ENCODE results near the gene AP5Z1.
A peak's percentile ranks its signal among the peaks of the same experiment; 100 is the strongest.

Gene AP5Z1

DNA sequence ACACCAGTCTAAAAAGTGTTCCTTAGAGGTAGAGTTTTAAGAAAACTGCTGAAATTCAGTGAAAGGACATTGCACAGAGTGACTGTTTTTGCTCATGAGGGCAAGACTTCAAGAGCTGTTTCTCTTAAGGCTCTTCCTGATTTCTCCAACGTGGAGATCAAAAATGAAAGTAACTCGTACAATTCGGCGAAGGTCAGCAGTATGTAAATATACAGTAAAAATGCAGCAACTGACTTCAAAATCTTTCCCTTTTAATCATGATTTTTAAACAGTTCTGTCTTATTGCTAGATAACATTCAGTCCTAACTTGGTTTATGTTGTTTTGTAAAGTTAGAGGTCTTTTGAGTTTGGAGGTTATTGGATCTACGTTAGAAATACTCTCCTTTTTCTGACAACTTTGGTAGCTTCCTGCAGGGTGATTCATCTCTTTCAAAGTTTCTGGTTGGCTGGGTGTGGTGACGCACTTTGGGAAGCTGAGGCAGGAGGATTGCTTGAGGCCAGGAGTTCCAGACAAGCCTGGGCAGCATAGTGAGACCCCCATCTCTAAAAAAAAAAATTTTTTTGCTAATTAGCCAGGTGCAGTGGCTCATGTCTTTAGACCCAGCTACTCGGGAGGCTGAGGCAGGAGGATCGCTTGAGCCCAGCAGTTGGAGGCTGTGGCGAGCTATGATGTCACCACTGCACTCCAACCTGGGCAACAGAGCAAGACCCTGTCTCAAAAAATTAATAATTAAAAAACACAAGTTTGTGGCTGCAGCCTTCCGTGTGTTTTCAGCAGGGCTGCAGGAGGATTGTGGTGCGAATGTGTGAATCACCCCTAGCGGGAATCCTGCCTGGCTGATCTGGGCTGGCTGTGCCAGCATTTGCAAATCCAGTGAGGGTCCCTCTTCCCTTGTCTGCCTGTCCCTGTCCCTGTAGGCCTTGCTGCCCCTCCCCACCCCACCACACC is 29.2 kb upstream of the AP5Z1 start:
- DNase-seq (ENCODE audit: low spot score): peak; percentile 45

DNA sequence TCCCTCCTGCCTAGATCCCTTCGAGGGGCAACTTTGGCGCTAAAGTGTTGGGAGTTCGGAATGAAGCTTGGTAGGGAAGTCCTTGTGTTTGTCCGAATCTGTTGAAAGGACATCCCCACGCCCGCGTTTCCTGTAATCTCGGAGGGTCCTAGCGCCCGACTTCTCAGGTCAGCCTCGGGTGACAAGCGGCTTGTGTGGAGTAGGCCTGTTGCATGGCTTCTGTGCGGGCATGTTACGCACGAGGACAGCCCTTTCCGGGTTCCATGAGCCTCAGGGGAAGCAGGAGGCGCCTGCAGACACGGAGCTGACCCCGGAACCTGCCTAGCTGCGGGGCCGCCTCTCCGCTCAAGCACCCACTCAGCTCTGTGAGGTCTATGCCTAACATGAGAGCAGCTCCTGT is 28.4 kb upstream of the AP5Z1 start:
- no peak for DNase-seq (ENCODE audit: low spot score)

DNA sequence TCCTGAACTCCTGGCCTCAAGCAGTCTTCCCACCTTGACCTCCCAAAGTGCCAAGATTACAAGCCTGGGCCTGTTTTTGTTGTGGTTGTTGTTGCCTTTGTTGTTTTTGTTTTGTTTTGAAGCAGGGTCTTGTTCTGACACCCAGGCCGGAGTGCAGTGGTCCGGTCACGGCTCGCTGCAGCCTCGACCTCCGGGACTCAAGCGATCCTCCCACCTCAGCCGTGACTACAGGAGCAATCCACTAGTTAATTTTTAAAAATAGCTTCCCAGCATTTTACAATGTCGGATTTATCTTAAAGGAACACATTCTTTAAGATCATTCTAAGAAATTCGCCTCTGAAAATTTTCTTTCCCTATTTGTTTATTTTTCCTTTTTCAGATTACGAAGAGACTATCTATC is 27.7 kb upstream of the AP5Z1 start:
- no peak for DNase-seq (ENCODE audit: low spot score)

DNA sequence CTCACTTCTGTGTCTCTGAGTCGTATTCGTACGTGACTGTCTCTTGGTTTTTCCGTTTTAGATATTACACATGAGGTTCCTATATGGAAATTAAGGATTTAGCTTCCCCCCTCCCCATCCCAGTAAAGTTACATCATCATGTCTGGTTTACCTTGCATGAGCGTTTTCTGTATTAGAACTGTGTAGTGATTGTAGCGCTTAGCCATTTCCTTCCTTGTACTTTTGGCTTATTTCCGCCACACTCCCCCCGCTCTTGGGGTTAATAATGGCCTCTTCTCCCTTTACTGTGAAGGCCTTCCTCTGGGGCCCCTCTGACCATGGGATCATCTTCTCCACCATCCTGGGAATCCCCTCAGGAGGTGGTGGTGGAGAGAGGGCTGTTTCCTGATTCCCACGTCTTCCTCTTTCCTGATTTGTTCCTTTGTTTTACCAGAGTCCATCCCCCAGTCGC is 27.2 kb upstream of the AP5Z1 start:
- DNase-seq (ENCODE audit: low spot score): no peak

DNA sequence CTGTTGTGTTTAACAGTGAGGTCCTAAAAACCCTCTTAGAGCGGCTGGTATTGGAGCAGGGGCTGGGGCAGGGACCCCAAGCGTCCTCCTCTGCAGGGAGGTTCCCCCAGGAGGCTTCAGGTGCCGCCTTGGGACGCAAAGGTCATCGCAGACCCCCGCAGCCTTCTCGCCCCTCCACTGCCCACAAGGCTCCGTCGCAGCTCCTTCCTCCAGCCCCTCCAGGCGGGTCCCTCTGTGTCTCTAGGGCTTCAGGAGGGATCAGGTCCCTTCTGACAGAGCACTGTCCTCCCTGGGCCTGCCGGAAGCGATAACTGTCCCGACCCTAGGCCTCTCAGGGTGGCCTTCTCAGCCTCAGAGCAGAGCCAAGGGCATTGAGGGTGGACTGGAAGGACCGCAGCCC is 26.1 kb upstream of the AP5Z1 start:
- DNase-seq (ENCODE audit: low spot score): no peak

DNA sequence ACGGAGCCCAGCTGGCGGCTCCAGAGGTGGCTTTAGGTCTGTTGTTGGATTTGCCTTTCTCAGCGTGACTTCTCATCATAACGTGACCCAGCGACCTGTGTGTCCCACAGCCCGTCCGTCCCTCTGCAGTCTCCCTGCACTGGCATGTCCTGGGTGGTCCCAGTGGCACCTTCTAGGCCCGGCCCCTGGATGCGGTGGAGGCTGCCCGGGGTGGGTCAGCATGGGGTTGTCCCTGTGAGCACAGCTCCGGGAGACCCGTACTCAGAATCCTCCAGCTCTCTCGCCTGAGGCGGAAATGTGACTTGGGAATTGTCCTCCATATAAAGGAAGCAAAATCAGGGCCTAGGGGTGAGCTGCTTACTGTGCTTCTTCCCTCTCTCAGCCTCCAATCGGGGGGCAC is 25.6 kb upstream of the AP5Z1 start:
- DNase-seq (ENCODE audit: low spot score): no peak

DNA sequence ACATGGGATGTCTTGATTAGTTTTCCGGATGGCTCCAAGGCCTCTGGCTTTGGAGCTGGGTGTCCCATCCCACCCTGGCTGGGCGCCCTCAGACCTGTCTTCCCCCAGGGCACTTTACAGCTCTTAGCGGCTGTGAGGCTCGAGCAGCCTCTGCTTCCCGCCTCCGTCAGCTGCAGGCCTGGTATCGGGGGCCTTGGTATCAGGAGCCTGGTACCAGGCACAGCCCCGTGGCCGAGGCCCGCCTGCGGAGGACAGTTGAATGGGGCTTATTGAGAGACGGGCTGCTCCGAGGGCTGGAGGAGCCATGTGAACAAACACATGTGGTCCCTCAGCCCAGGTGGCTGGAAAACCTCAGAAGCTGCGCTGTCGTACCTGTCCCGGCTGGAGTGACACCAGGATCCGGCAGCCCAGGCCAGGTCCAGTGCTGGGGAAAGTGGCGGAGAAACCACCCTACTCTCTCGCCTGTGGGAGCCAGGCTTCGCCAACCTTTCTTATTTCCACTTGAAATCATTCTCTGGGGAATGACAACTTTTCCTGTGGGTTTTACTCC is 23.9 kb upstream of the AP5Z1 start:
- no peak for DNase-seq (ENCODE audit: low spot score)

DNA sequence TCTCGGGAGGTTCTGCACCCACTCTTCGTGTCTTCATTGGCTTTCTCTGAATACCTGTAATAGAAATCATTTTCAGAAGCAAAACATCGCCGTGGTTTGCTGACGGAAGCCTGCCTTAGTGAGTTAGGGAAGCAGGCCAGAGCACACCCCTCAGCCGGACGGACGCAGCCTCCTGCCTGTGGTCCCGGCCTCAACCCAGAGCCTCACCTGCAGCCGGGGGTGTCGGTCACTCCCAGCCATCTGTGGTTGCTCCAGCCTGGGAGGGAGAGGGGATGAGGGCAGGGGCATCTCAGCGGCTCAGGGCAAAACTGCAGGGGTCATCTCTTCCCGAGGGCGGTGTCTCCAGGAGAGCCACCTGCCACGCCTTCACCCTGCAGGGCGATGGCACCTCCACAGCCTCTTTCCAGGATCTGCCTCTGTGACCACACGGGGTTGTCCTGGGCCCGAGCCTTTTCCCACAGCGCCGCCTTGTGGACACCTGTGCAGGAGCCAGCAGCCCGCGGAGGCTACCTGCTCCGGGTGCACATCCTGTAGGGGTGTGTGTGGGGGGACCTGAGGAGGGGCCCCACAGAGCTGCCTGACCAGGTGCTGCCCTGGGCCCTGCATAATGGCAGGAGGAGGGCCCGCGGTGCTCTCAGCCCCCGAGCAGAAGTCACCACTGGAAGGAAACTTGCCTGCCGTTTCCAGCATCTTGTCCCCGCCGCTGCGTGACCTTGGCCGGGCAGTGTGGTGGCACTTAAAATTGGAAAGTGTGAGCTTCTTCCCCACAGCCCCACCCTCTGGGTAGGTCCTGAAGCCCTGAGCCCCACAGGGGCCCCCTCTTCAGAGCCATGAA is 21.6 kb upstream of the AP5Z1 start:
- DNase-seq (ENCODE audit: low spot score): peak; percentile 88

DNA sequence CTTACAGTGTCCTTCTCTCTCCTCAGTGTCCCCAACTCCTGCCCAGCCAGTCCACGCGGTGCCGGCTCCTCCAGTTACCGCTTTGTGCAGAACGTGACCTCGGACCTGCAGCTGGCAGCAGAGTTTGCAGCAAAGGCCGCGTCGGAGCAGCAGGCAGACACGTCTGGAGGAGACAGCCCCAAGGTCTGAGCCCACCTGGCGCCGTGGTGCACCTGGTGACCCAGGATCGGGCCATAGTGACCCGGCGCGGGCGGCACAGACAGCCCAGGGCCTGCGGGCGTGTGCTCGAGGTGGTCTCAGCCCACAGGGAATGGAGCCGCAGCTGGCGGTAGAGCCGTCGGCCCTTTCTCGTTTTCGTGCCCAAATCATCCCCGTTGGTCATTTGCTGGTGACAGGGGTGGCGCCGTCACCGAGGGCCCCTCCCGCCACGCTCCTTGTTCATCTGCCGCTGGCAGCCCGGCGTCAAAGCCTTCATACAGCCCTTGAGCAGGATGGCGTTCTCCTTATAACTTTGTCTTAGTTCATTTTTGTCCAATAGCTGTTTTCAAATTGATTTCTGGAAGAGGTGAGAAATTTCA is 20.9 kb upstream of the AP5Z1 start:
- no peak for DNase-seq (ENCODE audit: low spot score)

DNA sequence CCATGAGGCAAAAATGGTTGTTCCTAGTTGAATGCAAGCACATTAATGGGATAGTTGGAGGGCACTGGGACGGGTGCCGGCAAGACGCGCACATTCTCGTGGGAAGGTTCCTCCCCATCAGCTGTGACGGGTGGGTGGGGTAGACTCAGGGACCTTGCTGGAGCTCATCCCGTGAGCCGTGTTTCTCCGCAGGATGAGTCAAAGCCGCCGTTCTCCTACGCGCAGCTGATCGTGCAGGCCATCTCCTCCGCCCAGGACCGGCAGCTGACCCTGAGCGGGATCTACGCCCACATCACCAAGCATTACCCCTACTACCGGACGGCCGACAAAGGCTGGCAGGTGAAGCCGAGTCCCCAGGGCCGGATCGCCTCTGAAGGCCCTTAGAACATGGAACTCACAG is 20.4 kb upstream of the AP5Z1 start:
- no peak for DNase-seq (ENCODE audit: low spot score)

DNA sequence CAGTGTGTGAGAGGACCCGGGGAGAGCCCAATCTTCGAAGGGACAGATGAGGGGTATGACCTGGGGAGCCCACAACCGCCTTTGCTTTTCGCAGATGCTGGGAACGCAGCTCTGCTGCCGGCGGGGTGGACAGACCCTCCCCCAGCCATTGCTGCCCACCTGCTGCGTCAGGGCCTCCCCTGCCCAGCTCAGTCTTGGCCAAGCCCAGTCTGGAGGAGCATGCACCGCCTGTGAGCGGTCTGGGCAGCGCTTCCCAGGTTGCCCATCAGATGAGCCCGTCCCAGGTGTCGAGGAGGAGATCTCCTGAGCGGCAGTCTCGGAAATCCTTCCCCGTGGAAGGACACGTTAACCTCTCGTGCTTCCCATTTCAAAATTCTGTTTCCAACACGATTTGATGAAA is 17.3 kb upstream of the AP5Z1 start:
- DNase-seq (ENCODE audit: low spot score): no peak

DNA sequence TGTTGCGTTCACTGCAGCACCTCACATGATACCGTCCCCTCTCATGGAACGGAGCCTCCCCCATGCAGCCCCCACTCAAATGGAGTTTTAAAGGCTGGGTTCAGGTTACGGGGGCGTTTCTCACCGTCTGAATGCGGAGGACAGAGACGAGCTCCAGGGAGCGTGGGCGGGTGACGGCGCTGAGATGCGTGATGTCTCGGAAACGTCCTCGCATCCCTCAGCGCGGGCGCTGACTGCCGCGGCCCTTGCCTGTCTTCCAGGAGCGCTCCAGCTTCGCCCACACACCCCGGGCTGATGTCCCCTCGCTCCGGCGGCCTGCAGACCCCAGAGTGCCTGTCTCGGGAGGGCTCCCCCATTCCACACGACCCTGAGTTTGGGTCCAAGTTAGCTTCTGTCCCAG is 16.6 kb upstream of the AP5Z1 start:
- no peak for DNase-seq (ENCODE audit: low spot score)

DNA sequence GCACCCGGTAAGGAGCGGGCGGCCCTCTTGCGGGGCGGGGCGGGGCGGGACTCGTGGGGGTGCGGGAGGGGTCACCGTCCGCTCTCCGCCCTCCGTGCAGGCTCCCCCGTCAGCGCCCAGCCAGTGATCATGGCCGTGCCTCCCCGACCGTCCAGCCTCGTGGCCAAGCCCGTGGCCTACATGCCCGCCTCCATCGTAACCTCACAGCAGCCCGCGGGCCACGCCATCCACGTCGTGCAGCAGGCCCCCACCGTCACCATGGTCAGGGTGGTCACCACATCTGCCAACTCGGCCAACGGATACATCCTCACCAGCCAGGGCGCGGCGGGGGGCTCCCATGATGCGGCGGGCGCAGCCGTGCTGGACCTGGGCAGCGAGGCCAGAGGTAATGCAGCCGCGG is 16.2 kb upstream of the AP5Z1 start:
- no peak for DNase-seq (ENCODE audit: low spot score)

DNA sequence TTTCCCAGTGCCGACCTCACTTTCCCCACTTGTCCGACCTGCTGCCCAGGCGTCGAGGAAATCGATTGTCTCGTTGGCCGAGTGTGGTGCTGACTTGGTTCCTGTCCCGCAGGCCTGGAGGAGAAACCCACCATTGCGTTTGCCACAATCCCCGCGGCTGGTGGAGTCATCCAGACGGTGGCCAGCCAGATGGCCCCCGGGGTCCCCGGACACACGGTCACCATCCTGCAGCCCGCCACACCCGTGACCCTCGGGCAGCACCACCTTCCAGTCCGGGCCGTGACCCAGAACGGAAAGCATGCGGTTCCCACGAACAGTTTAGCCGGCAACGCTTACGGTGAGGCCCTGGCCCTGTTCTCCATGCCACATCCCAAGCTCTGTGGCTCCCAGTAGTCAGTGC is 14.5 kb upstream of the AP5Z1 start:
- no peak for DNase-seq (ENCODE audit: low spot score)

DNA sequence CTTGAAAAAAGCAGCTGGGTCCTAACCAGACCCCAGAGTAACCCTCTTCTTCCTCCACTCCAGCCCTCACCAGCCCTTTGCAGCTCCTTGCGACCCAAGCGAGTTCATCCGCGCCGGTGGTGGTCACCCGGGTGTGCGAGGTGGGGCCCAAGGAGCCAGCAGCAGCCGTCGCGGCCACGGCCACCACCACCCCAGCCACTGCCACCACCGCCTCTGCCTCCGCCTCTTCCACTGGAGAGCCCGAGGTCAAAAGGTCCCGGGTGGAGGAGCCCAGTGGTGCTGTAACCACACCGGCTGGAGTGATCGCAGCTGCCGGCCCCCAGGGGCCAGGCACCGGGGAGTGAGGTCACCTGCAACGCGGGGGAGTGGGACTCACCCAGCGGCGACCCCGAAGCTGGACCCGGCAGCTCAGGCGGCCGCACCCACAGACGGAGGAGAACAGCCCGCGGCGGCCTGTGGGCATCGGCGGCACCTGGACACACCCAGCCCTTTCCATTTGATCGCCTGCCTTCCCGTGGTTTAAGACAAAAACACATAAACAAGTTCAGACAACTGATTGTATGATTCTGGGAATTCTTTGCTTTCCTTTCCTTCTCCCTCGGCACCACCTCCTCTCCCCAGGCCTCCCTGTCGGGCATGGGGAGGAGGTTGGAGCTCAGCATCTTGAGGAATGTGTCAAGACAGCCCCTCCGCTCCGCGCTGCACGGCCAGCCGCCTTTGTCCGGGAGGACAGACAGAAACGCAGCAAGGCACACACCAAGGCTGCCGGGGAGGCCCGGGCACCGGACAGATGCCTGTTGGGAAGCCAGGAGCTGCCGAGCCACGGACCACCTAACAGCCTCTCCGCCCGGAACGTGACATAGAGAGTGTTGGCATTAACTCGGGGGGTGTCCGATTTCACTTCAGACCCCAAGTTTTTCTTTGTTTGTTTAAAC is 13.0 kb upstream of the AP5Z1 start:
- no peak for DNase-seq (ENCODE audit: low spot score)

DNA sequence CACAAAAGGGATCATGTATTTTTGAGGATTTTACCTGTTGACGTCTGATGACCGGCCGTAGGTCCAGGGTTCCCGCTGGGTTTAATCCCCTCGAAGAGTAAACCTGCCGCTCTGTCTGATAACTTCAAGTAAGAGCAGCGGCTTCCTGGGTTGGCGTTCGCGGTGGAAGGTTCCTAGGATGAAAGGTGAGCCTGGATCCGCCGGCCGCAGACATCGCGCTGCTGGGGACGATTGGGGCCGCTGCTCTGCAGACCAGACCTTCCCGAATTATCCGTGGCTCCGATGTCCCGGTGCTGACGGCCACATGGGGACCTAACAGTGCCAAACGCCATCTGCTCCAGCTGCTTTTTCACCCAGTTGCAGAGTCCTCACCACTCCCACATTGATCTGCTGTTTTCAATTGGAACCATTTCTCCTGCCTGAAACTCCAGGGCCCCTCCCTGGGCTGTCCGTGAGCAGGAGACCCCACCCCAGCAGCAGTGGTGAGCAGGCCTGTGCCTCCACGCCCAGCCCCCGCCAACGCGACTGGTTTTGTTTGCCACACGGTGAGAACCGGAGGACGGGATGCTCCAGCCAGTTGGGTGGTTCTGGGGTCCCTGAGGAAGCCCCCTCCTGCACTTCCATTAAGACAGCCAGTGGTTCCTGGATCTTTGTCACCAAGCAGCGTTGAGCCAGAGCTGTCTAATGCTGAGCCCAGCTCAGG is 12.2 kb upstream of the AP5Z1 start:
- no peak for DNase-seq (ENCODE audit: low spot score)

DNA sequence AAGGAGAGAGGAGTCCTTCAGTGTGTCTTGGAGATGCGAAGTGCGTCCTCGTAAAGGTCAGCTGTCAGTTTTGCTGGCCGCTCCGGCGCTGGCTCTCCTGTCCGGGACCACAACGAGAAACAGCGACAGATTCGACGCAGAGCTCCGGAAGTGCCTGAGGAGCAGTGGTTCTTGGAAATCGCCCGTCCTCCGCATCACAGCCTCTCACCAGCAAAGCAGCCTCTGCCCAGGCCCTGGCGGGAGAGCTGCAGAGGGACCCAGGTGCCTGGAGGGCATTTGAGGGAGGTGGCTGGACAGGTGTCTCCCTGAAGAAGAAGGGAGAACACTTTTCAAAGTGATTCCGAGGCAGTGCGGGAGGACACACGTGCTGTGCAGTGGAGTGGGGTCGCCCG is 11.6 kb upstream of the AP5Z1 start:
- no peak for DNase-seq (ENCODE audit: low spot score)

DNA sequence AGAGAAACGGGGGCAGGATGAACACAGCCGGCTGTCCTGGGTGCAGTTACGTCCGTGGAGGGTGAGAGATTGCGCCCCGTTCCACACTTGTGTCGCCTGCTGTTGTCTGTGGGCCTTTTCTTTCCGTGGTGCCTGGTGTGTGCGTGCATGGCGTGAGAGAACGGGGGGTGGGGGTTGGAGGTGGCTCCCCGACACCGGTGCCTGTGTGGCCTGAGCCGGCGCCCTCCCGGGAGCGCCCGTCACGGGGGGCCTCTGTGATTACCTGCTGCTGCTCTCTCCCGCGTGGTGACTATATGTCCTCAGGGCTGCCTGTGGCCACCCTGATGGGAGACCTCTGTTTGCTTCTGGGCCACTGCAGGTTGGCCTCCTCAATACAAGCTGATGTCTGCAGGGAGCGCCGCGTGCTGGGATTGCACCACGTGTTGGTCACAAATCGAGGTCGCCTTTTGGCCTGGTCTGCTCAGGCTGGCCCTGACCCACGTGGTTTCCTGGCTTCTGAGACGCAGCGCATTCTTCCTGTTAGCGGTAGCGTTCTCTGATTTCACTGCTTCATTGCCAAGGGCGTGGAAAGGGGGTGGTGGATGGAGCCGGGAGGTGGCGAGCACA is 10.9 kb upstream of the AP5Z1 start:
- no peak for DNase-seq (ENCODE audit: low spot score)

DNA sequence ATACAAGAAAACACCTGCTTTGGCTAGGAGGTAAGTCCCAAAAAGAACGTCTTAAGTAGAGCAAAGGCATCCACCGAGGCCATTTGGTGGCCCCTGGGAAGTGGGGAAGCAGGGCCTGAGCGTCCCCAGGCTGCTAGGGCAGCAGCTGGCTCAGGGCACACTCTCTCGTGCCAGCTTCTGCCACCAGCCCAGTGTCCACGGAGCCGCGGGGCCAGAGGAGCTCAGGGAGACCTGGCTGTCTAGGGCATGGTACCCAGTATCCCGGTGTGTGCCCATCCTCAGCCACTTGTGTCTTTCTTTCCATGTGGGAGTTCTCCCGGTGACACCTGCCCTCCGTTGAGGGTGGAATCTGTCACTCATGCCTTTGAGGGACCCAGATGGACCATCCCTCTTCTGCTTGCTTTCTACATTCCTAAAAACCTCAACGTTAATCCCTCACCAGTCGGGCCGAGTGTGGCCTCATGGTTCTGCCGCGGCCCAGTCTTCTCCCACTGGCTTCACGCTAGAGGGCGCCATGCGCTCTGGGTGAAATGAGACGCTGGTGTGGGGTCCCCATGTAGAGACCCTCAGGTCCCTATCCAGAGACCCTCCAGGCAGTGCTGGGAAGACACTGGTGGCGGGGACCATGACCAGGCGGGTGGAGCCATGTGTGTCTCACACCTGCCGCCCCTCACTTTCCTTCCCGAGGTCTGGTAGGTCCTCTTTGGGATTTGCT is 9.5 kb upstream of the AP5Z1 start:
- no peak for DNase-seq (ENCODE audit: low spot score)

Measured in hematopoietic multipotent progenitor cell treated with erythropoietin and hydrocortisone succinate and interleukin-3 and kit ligand, for 17 days (in vitro differentiated cells).